GM19099 (cell line): Measurements from ENCODE around the gene PIP5KL1.

Experiments
- POLR2A ChIP-seq: IDR thresholded peaks from 3 replicates; pipeline ENCODE4 v1.6.1; 2011; ENCODE audit warnings: low read depth; ENCODE audit not compliant: insufficient read length; ENCODE audit errors: extremely low read depth

PIP5KL1 gene

GRCh38 chr9:127973169-127974000, 42.8 kb upstream of the PIP5KL1 start:
- TF ChIP-seq POLR2A, result no peak

GRCh38 chr9:127972236-127972871, 41.8 kb upstream of the PIP5KL1 start:
- no peak for TF ChIP-seq POLR2A

GRCh38 chr9:127971357-127972235, 41.0 kb upstream of the PIP5KL1 start:
- no peak for TF ChIP-seq POLR2A

GRCh38 chr9:127970401-127971313, 40.1 kb upstream of the PIP5KL1 start:
- TF ChIP-seq POLR2A, result no peak

- TF ChIP-seq POLR2A, result no peak
These were observed 38.3 kb upstream of the PIP5KL1 start for GRCh38 chr9:127968700-127969383.

- TF ChIP-seq POLR2A, result no peak
These were observed 37.5 kb upstream of the PIP5KL1 start for GRCh38 chr9:127968042-127968441.

- no peak for TF ChIP-seq POLR2A
These were observed 36.7 kb upstream of the PIP5KL1 start for GRCh38 chr9:127967151-127967809.

- TF ChIP-seq POLR2A, result no peak
These were observed 36.0 kb upstream of the PIP5KL1 start for GRCh38 chr9:127966416-127967150.

GRCh38 chr9:127965953-127966352, 35.4 kb upstream of the PIP5KL1 start:
- no peak for TF ChIP-seq POLR2A

- no peak for TF ChIP-seq POLR2A
These were observed 32.9 kb upstream of the PIP5KL1 start for GRCh38 chr9:127963359-127964064.

GRCh38 chr9:127963041-127963358, 32.4 kb upstream of the PIP5KL1 start:
- TF ChIP-seq POLR2A, result no peak

GRCh38 chr9:127962278-127962677, 31.7 kb upstream of the PIP5KL1 start:
- no peak for TF ChIP-seq POLR2A
